Measurements from ENCODE around the gene SFMBT2.

Gene SFMBT2

DNA sequence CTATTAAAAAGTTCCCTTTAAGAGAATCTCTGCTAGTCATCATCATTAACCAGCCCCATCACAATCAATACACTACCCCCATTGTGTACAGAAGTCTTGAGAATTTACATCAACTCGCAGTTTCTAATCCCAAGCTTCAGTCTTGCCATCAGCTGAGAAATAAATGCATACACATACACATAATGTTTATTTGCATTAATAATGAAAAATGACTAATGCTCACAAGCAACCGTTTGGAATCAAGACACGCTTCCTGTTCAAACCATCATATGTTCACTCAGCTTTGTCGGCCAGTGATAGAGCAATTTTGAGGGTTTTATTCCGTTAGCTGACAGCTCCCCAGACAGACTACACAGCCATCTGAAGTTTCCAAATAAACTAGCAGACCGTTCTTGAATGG, 287.1 kb downstream of the SFMBT2 start:
- TF ChIP-seq, protein P1, sequence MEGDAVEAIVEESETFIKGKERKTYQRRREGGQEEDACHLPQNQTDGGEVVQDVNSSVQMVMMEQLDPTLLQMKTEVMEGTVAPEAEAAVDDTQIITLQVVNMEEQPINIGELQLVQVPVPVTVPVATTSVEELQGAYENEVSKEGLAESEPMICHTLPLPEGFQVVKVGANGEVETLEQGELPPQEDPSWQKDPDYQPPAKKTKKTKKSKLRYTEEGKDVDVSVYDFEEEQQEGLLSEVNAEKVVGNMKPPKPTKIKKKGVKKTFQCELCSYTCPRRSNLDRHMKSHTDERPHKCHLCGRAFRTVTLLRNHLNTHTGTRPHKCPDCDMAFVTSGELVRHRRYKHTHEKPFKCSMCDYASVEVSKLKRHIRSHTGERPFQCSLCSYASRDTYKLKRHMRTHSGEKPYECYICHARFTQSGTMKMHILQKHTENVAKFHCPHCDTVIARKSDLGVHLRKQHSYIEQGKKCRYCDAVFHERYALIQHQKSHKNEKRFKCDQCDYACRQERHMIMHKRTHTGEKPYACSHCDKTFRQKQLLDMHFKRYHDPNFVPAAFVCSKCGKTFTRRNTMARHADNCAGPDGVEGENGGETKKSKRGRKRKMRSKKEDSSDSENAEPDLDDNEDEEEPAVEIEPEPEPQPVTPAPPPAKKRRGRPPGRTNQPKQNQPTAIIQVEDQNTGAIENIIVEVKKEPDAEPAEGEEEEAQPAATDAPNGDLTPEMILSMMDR (conservative IDR thresholded peaks at IDR 0.05) = no peak
- no peak overlapping the region for H3K27ac ChIP-seq

DNA sequence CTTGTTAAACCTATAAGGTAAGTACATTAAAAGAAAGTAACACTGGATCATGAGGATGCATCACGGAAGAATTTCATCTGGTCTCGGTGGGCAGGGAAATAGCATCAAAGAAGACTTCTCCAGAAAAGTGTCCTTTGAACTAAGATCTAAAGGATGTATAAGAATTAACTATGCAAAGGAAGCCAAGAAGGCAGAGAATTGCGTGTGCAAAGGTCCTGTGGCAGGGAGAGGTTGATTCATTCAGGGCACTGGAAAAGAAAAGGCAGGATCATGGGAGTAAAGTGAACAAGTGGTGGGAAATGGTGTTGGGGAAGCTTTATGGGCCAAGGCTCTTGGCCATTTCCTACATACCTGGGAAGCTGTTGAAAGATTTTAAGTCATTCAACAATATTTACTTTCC, 288.3 kb downstream of the SFMBT2 start:
- H3K27ac ChIP-seq = no peak overlapping the region
- TF ChIP-seq, protein P1 (conservative IDR thresholded peaks at IDR 0.05) = no peak

DNA sequence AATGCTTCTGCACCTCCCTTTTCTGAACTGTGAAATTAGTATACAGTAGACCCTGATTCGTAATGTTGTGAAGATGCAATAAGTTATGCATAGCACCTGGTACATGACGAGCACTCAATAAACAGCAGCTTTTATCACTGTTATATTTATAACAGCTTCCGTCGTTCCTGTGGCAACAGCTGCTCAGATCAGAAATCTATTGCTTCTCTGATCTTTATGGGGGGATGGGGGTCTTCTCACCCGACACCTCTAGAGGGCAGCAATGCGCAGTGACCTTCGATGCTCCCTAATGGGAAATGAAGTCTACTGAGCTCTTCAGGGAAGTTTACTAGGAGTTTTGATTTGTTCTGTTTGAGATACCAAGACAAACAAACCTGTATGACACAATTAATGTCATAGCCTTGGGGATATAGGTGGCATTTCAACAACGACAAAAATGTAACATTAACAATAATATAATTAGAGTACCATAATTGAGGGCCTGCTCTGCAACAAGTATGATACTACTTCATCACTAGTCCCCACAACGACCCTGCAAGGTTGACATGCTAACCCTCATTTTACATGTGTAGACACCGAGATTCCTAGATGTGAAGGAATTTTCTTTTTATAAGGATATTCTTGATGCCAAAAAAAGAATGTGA, 289.6 kb downstream of the SFMBT2 start:
- TF ChIP-seq, protein P1 (conservative IDR thresholded peaks at IDR 0.05) = peak; percentile 87
- no peak overlapping the region for H3K27ac ChIP-seq

DNA sequence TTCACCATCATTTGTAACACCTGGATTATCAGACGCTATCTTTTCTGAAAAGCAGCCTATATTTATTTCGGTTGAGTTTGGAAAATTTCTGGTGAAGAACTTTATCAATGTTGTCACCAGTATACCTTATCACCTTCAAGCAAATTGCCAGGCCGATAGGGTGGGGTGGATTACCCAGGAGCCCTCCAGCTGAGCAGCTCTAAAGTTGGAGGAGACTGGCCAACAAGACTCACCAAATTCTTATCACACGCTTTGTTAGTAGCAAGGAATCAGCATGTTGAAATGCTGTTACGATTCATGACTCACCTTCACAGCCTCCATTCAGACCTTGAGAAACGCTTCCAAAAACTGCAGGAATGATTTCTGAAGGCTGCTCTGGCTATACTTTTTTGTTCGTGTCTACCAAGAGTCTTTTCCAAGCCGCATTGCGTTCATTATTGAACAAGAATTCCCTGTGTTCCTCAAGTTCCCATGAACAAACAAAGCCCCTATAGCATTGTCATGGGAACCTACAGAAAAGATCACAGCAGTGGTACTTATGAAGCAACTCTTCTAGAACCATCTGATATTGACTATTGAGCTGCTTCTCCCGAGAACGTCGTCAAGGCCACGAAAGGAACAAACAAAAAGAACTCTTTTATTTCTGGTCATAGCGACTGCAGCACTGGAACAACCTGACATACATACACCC, 291.4 kb downstream of the SFMBT2 start:
- no peak overlapping the region for H3K27ac ChIP-seq

DNA sequence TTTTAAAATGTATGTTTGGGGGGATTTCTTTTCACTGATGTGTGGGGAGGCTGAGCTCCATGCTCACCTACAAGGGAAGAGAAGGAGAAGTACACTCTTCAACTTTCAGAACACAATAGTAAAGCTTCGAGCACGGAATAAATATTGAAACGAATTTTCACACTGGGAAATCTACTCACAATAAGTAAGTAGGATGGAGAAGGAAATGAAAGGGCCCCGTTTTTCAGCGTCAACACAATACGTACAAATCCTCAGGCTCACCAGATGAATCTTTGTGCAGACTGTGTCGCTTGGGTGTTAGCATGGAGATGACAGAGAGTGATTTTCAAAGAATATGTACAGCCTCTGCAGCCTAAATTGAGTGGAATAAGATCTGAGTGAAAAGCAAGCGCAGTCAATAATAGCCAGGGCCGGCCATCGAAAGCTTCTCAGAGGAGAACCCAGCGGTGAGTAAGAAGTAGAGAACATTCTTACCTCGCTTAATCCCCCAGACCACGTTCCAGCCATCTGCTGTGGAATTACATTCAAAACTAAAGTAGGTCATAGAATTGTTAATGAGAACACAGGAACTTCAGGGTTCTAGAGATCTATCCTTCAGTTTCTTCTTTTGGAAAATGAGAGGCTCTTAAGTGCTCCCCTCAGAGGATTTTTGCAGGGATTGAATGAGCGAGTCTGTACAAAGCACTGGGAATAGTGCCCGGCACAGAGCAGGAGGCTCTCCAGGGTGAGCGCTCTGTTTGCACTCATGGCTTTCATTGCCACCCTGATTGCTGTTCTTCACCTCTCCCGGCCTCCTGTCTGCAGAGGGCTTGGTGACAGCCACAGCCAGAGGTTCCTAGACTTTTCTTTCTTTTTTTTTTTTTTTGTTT, 292.8 kb downstream of the SFMBT2 start:
- TF ChIP-seq, protein P1 (conservative IDR thresholded peaks at IDR 0.05) = no peak
- no peak overlapping the region for H3K27ac ChIP-seq

More for the DNA sequence above, 291.4 kb downstream of the SFMBT2 start:
- TF ChIP-seq, protein P1 (conservative IDR thresholded peaks at IDR 0.05) = no peak

DNA sequence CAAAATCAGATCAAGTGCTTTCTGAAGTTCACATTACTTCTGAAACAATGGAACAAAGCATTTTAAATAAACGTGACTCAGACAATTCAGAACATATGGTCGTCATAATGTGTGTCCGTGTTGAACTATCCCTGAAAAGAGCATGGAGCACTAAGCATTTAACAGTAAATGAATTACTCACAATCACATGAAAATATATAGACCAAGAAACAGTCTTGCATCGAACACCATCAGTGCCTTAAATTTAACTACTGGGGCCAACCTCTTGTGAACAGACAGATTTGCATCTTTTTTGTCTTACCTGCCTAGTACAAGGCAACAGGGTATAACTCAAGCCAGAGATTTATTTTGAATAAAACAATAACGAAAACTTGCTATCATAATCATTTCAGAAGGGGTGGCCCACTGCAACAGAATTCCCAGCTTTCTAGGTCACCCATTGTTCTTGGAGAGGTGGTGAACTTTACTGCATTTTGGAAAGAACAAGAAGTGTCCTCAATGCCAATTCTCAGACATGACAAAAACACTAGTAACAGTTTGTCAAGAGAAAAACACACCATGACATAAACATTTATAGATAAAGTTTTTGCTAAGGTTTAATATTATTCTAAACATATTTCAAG, 293.5 kb downstream of the SFMBT2 start:
- no peak overlapping the region for H3K27ac ChIP-seq
- TF ChIP-seq, protein P1 (conservative IDR thresholded peaks at IDR 0.05) = no peak

DNA sequence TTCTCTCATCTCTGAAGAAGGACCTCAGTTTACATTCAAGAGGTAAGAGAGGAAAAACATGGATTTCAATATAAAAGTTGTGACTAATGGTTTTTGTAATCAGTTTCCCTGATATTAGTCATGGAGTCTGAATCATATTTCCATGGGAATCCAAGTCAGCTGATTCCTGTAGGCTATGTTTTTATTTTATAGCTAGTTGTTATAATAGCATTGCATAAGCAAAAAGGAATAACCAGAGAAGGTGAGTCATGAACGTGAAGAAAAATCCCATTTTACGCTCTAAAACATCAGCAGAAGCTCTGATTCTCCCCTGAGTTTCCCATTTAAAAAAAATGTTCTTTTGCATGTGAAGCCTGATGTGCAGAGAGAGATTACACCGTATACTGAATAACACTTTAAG, 299.3 kb downstream of the SFMBT2 start:
- H3K27ac ChIP-seq = no peak overlapping the region

More for the DNA sequence above, 299.3 kb downstream of the SFMBT2 start:
- TF ChIP-seq, protein P1 (conservative IDR thresholded peaks at IDR 0.05) = no peak
